GM18505 (cell line): ENCODE measurements around the gene PRDM10.
A peak's percentile ranks its signal among the peaks of the same experiment; 100 is the strongest.

Experiments used
- ATAC-seq: cut with Tn5 transposase; IDR thresholded peaks from one replicate; pipeline ENCODE4 v1.9.1; 2021; ENCODE audit not compliant: unreplicated experiment
- POLR2A ChIP-seq: IDR thresholded peaks from 4 replicates; pipeline ENCODE4 v1.6.1; 2011; ENCODE audit warnings: borderline replicate concordance; ENCODE audit not compliant: insufficient read depth, insufficient read length; ENCODE audit errors: extremely low read depth

Gene PRDM10

DNA sequence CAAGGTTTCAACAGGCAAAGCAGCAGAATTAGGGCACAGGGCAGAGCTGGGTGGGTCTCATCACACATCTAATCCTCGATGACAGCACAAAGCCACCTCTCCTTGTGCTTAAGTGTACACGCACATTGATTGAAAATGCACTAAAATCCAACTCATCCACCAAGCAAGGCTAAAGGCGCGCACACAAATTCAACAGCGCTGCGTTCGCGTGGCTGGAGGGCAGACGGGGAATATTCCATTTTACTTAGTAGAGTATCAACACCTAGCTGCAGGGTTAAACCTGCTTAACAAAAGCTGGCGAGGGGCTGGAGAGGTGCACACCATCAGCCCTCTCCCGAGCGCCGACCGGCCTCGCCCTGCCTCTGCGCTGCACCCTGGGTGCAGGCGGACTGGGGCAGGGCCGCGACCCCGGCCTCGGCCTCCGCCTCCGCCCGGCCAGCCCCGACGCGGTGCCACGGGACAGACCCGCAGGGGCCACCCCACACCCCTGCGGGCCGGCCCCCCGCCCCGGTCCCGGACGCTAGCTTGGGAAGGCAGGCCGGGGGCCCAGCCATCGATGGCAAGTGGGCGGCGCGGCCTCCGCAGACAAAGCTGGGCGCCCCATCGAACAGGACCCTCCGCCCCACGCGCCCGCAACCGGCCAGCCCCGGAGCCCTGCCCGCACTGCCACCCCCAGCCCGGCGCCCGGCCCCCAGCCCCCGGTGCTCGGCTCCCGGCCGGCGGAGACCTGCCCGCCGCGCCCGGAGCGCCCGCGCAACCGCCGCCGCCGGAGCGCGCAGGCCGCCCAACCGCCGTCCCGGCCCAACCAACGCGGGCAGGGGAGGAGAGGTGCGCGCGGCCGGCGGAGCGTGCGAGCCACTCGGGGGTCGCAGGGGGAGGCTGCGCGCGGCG, 929 bp downstream of the PRDM10 start:
- TF ChIP-seq POLR2A = no peak
- ATAC-seq = peak; percentile 31

DNA sequence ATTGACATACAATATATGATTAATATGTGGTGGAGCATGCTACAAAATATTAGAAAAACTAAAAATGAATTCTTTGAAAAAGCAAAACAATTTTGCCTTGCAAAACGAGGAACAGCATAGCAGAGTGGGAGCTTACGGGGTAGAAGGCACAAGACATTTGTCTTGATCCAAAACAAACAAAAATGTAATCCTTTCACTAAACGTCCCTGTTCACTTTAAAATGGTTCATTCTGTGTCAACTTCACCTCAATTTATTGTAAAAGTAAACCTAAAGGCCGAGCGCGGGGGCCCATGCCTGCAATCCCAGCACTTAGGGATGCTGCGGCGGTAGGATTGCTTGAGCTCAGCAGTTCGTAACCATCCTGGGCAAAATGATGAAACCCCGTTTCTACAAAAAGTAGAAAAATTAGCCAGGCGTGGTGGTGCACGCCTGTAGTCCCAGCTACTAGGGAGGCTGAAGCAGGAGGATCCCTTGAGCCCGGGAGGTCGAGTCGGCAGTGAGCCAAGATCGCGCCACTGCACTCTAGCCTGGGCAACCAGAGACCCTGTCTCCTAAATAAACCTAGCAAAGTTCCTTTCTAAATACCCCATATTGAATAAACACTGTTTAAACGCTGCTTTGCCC, 2.0 kb downstream of the PRDM10 start:
- ATAC-seq = no peak
- no peak for TF ChIP-seq POLR2A

DNA sequence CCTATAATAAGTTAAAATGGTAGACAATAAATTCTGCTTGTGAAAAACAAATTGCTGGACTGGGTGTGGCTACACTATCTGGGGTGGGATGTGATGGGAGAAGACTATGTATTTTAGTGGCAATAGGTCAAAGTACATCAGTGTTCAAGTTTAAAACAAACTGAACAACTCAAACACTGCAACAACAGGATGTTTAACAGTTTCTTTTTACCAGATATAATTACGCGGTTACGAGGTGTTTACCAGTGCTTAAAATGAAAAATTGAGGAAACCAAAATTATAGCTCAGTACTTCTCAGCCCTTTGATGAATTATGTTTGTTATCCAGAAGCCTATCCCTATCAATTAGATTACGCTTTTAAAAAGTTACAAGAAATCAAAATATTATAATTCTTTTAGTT, 3.2 kb downstream of the PRDM10 start:
- no peak for TF ChIP-seq POLR2A

GRCh38 chr11:129998905-129999304, 3.7 kb downstream of the PRDM10 start:
- TF ChIP-seq POLR2A = no peak
- ATAC-seq = no peak

More for the DNA sequence above, 3.2 kb downstream of the PRDM10 start:
- ATAC-seq = no peak

GRCh38 chr11:129998107-129998506, 4.5 kb downstream of the PRDM10 start:
- no peak for TF ChIP-seq POLR2A

DNA sequence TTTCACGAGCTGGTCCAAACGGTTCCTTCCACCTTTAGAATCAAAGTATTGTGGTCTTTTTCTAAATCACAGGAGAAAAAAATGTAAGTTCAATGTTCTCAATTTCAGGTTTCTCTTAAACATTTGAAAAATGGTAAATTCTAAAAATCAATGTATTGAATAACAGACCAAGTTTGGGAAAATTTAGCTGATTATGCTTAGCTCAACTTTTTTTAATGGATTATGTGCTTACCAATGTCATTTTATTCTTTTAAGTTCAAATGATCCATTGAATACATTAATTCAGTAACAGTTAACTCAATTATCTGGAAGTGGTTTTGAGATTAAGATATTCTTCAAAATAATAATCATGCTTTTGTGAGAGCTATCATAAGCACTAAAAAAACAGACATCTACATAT, 5.1 kb downstream of the PRDM10 start:
- no peak for TF ChIP-seq POLR2A
- no peak for ATAC-seq

More at GRCh38 chr11:129998107-129998506, 4.5 kb downstream of the PRDM10 start:
- ATAC-seq = no peak

- no peak for TF ChIP-seq POLR2A
- ATAC-seq = no peak
Measured at GRCh38 chr11:129996113-129996870, 6.3 kb downstream of the PRDM10 start.

- ATAC-seq = no peak
- TF ChIP-seq POLR2A = no peak
Measured at GRCh38 chr11:129995163-129995562, 7.5 kb downstream of the PRDM10 start.

- no peak for ATAC-seq
- no peak for TF ChIP-seq POLR2A
Measured at GRCh38 chr11:129992161-129992944, 10.3 kb downstream of the PRDM10 start.

DNA sequence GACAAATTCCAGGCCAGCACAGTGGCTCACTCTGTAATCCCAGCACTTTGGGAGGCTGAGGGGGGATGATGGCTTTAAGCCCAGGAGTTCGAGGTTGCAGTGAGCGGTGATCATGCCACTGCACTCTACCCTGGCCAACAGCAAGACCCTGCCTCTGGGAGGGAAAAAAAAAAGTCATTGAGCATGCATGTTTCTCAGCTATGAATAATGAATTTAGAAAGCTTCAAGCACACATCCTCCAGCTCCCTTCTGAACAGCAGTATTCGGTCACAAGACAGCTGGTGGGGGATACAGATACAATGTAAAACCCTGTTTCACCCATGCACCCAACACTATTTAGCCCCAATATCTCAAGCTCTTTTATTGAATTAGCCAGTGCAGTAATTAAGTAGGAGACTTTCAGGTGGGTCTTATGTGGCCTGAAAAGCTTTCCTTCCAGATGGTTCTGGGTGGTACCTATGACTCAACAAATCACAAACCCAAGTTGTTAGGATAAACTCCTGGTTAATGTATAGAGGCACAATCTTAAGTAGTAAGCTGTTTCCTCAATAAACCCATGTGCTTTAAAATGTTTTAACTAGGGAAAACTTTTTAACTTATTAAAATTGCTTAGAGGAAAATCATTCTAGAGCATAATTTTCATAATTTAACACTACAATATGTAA, 13.4 kb downstream of the PRDM10 start:
- no peak for ATAC-seq
- no peak for TF ChIP-seq POLR2A

- no peak for TF ChIP-seq POLR2A
- no peak for ATAC-seq
Measured at GRCh38 chr11:129987950-129988349, 14.7 kb downstream of the PRDM10 start.

DNA sequence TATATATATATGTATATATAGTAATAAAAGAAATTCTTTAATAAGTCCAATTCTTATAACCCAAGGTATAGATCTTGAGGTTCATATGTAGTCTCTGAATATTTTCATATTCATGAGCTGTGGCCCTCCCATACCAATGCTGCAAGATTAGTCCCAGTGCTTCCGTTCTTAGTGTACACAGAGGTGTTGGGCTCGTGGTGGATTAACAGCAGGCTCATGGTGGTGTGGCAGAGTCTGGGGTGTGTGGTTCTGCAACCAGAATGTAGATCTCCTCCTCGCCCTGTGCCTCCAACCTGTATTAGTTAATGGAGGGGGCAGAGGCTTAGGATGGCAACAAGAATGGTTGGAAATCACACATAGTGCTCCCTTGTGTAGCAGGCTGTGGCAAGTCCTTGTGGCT, 16.8 kb downstream of the PRDM10 start:
- no peak for TF ChIP-seq POLR2A
- no peak for ATAC-seq
